UCSD-AML1 (cell line): ENCODE measurements around the gene ADIPOQ.
"Not testable (repeated sequence)": the region's sequence is repeated elsewhere in the genome, so short reads cannot be mapped to it uniquely, and the experiment has no call there.

ENCODE experiments used
- DNase-seq: peaks from one replicate; lab custom pipeline; 2025; ENCODE audit not compliant: unreplicated experiment; lab: John Stamatoyannopoulos, UW

Gene ADIPOQ

GRCh38 chr3:186901135-186901734, 58.7 kb downstream of the ADIPOQ start:
- no peak for DNase-seq

- no peak for DNase-seq
Observed at GRCh38 chr3:186902154-186902553, 59.6 kb downstream of the ADIPOQ start.

GRCh38 chr3:186902713-186903112, 60.2 kb downstream of the ADIPOQ start:
- no peak for DNase-seq

GRCh38 chr3:186903676-186904075, 61.2 kb downstream of the ADIPOQ start:
- DNase-seq: not testable (repeated sequence)

- DNase-seq: not testable (repeated sequence)
Observed at GRCh38 chr3:186907075-186907474, 64.6 kb downstream of the ADIPOQ start.
